HG02623 (cell line): ENCODE measurements around the gene IRGC.
"Not testable (repeated sequence)": the region's sequence is repeated elsewhere in the genome, so short reads cannot be mapped to it uniquely, and the experiment has no call there.

Source experiments
- ATAC-seq: cut with Tn5 transposase; IDR thresholded peaks from one replicate; pipeline ENCODE4 v1.9.1; 2021; ENCODE audit warnings: moderate library complexity; ENCODE audit not compliant: unreplicated experiment

IRGC gene, protein sequence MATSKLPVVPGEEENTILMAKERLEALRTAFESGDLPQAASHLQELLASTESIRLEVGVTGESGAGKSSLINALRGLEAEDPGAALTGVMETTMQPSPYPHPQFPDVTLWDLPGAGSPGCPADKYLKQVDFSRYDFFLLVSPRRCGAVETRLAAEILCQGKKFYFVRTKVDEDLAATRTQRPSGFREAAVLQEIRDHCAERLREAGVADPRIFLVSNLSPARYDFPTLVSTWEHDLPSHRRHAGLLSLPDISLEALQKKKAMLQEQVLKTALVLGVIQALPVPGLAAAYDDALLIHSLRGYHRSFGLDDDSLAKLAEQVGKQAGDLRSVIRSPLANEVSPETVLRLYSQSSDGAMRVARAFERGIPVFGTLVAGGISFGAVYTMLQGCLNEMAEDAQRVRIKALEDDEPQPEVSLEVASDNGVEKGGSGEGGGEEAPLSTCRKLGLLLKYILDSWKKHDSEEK

GRCh38 chr19:43715776-43716175 is at the start of gene IRGC:
Gene IRGC, plus strand, starts transcription at chr19:43716076. Its CDS starts 2,483 bp downstream, at chr19:43718559.
- ATAC-seq: no peak

DNA sequence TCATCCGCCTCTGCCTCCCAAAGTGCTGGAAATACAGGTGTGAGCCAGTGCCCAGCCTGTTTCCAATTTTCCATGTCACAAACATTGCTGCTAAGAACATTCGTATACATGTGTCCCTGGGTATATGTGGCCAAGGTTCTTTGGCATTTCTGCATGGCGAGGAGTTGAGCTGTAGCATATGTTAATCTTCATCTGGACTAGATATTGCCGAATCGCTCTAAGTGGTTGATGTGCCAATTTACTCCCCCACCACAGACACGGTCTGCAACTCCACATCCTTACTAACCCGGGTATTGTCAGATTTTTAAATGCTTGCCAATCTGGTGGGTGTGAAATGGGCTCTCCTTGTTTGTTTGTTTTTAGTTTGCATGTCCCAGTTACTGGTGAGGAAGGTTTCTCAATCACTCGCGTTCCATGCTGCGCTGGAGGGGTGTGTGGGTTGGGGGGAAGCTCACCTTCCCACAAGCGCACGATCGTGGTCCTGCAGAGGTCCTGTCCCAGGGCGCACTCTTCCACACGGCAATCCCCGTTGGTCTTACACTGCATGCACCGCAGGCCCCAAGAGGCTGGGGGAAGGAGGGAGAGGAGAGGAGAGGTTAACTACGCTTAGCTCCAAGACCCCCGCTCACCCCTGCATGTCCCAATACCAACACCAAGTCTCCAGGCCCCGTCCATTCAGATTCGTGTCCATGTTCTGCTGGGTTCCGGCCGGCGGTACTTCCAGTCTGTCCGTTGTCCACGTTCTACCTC is 48.6 kb upstream of the IRGC start:
- no peak for ATAC-seq

GRCh38 chr19:43667876-43668405 is 47.9 kb upstream of the IRGC start:
- ATAC-seq: no peak

DNA sequence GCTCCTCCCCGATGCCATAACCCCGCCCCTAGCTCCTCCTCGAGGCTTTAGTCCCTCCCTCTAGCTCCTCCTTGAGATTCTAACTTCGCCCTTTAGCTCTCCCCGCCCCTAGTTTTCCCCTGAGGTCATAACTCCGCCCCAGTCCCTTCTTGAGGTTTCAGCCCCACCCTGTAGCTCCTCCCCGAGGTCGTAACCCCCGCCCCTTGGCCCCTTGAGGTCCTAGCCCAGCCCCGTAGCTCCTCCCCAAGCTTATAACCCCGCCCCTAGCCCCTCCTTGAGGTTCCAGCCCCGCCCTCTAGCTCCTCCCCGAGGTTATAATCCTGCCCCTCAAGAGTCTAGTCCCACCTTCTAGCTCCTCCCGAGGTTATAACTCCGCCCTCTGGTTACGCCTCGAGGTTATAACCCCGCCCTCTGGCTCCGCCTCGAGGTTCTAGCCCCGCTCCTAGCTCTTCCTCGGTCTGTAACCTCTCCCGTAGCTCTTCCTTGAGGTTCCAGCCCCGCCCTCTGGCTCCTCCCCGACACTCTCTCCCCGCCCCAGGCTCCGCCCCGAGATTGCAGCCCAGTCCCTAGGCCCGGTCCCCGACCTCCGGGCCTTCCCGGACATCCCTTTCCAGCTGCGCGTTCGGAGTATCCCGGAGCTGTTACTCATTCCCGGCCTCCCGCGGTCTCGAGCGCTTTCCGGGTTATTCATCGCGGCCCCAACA is 47.3 kb upstream of the IRGC start:
- ATAC-seq: peak; percentile 76

DNA sequence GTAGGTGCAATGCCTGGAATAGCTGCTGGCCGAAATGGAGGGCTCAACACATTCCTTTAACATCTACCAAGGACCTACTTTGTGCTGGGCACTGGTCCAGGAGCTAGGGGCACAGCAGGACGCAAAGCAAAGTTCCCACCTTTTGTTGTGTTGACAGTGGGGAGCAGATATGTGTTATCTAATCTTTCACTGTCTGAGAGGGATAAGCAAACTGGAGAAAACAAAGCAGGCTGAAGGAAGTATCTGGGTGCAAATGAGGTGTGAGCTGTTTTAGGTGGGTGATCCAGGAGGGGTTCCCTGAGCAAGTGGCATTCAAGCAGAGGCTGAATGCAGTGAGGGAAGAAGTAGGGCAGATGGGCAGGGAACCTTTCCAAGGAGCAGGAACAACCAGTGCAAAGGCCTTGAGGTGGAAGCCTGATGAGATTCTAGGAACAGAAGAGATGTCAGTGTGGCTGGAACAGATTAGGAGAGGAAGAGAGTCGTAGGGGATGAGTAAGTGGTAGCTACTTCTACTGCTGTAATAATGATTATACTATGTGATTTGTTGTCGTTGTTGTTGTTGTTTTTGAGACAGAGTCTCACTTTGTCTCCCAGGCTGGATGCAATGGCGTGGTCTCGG is 43.7 kb upstream of the IRGC start:
- no peak for ATAC-seq

DNA sequence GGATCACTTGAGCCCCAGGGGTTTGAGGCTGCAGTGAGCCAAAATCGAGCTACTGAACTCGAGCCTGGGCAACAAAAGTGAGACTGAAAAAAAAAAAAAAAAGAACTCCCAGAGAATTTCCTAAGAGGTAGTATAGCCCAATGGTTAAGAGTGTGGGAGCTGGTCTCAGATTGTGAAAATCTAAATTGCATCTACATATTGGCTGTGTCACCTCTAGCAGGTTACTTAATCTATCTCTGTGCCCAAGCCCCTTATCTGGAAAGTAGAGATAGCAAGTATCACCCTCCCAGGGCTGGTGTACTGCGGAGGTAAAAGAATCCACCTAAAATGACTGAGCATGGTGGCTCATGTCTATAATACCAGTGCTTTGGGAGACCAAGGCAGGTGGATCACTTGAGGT is 42.2 kb upstream of the IRGC start:
- ATAC-seq: no peak

DNA sequence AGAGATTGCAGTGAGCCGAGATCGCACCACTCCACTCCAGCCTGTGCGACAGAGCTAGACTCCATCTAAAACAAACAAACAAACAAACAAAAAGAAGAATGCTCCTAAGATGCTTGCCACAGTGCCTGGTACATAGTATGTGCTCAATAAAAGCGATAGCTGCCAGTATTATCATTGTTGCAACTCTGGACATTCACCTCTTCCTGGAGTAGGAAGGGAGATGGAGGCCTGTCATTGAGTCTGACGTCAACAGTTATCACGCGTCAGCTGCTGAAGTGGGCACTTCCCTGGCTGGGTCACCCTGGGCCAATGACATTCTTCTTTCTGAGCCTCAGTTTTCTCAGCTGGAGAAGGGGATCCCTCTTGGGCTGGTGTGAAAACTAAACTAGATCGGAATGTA is 41.7 kb upstream of the IRGC start:
- no peak for ATAC-seq

DNA sequence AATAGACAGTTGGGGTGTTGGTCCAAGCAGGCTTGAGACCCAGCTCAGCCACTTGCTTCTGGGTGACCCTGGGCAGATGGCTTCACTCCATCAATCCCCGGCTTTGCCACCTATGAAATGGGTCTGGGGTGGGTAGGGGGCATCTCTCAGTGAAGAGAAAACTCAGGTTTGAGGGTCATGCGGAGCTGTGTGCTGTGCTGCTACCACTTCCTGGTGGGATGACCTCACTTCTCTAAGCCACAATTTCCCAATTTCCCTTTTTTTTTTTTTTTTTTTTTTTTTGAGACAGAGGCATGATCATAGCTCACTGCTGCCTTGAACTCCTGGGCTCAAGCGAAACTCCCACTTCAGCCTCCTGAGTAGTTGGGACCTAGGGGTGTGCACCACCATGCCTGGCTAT is 41.3 kb upstream of the IRGC start:
- no peak for ATAC-seq

DNA sequence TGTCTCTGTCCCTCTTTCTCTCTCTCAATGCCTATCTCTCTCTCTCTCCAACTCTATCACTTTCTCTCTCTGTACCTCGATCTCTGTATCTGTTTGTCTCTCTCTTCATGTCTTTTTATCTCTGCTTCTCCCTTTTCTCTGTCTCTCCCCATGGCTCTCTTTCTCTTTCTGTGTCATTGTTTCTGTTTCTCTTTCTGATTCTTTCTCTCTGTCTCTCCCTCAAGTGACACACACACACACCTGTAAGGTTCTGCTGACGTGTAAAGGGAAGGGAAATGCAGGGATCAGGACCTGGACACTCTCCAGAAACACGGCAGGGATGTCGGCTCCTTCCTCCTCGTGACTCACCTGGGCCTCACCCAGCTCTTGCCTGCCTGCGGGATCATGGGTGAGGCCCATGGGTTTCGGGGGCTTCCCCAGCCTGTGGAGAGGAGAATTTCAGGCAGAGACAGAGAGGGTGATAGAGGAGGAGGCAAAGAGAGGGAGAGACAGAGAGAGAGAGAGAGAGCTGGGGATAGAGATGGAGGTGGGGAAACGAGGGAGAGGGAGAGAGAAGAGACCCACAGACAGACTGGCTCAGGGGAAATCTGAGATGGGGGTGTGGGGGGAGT is 40.5 kb upstream of the IRGC start:
- no peak for ATAC-seq

DNA sequence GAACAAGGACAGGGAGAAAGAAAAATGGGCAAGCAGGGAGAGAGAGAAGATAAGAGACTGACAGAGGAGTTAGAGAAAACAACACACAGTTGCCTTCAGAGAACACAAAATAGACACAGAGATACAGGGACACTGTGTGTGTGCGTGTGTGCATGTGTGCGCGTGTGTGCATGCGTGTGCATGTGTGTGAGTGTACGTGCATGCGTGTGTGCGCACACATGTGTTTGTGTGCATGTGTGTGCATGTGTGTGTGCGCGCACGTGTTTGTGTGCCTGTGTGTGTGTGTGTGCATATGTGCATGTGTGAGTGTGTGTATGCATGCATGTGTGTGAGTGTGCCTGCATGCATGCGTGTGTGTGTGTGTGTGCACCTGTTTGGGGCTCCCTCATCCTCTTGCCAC is 40.0 kb upstream of the IRGC start:
- ATAC-seq: no peak

DNA sequence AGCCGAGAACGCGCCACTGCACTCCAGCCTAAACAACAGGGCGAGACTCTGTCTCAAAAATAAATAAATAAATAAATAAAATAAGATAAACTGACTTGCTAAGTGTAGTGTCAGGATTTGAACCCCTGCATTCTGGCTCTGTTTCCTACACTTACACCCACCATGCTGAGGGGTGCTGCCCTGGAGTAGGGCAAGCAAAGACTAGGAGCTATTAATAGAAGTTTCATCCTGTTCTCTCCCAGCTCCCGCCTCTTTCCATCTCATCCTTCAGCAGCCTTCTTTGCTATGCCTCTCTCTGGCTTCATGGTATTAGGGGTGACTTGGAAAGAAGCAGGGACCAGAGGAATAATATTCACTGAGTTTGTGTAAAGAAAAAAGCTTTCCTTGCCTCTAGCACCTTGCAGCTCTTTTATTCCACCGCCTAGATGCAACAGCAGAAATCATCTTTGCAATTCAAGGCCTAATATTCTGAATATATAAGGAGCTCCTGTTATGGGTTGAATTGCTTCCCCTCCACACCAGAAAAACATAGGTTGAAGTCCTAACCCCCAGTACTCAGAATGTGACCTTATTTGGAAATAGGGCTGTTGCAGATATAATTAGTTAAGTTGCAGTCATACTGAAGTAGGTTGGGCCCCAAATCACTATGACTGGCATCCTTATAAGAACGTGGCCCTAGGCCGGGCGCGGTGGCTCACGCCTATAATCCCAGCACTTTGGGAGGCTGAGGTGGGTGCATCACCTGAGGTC is 37.2 kb upstream of the IRGC start:
- no peak for ATAC-seq

DNA sequence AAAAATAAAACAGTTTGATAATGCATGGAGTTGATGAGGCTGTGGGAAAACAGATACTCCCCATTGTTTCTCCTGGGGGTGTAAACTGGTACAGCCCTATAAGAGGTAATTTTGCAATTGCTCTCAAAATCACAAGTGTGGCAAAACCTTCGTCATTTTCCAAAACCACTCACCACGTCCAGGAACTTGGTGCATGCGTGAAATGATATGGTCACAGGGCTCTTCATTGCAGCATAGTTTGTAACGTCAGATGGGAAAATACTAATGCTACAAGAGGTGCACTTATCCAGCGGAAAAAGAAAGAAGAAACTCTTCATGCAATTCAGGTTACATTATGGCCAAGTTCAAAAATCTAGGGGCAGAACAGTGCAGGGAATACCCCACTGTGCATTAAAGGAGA is 34.1 kb upstream of the IRGC start:
- no peak for ATAC-seq

- not testable (repeated sequence) for ATAC-seq
Observed at GRCh38 chr19:43682269-43682668, 33.6 kb upstream of the IRGC start.

GRCh38 chr19:43682824-43683661 is 32.8 kb upstream of the IRGC start:
- ATAC-seq: no peak

DNA sequence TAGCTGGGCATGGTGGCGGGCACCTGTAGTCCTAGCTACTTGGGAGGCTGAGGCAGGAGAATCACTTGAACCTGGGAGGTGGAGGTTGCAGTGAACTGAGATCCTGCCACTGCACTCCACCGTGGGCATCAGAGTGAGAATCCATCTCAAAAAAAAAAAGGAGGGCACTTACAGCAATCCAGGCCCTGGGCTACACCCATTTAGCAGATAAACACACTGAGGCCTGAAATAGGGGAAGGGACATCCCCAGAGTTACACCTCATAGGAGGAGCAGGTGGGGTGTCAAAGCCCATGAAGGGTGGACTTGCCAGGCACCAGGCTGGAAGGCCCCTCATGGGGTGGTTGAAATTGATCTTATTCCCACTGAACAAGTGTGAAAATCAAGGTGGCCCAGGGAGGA is 32.0 kb upstream of the IRGC start:
- ATAC-seq: no peak

- ATAC-seq: no peak
Observed at GRCh38 chr19:43684326-43684725, 31.6 kb upstream of the IRGC start.

- no peak for ATAC-seq
Observed at GRCh38 chr19:43687660-43687997, 28.2 kb upstream of the IRGC start.

DNA sequence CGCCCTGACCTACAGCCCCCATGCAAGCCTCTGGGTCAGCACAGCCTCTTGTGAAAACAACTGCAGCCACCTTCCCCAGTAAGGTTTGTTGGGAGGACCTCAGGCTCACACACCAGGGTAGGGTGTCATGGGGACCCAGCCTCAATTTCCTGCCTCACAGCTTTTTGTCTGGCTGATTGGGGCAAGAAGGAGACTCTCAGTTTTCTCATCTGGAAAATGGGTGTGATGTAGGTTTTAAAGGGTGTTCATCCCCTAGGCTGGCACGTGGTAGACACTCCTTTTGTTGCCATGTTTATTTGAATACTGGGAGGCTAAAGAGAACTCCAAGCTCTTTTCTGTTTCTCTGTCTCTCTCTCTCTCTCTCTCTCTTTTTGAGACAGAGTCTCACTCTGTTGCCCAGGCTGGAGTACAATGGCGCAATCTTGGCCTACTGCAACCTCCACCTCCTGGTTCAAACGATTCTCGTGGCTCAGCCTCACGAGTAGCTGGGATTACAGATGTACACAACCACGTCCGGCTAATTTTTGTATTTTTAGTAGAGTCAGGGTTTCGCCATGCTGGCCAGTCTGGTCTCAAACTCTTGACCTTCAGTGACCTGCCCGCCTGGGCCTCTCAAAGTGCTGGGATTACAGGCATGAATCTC is 27.7 kb upstream of the IRGC start:
- ATAC-seq: no peak

GRCh38 chr19:43690444-43690843 is 25.4 kb upstream of the IRGC start:
- no peak for ATAC-seq
